ENCODE results near the gene SLC43A2. TPM values are rescaled to one million over a fixed set of nuclear protein-coding genes. Genes with fewer than 3 reads are reported as not detected.

The SLC43A2 gene
- total RNA-seq, 1 experiment from 2014 or later, result 11.0 TPM

- H3K36me3 Mint-ChIP-seq, result peaks cover 2% of the 10 kb centered on the region
- peaks cover 25% of the 10 kb centered on the region for H3K4me1 Mint-ChIP-seq
- H3K4me3 Mint-ChIP-seq, result no peak overlapping the region
- no peak for TF ChIP-seq MXD4 (CRISPR knock-in tag; IDR thresholded peaks at IDR 0.05; ENCODE audit: borderline replicate concordance)
- no peak for TF ChIP-seq PRRX2 (CRISPR knock-in tag; IDR thresholded peaks at IDR 0.05)
- no peak for TF ChIP-seq RORB (CRISPR knock-in tag; IDR thresholded peaks at IDR 0.05)
- TF ChIP-seq NR3C1 (CRISPR knock-in tag; conservative IDR thresholded peaks at IDR 0.05; ENCODE audit: low read depth), result no peak
- TF ChIP-seq FOXK1 (CRISPR knock-in tag; IDR thresholded peaks at IDR 0.05), result no peak
- TF ChIP-seq ZNF138 (CRISPR knock-in tag; conservative IDR thresholded peaks at IDR 0.05), result no peak
- TF ChIP-seq AFF4 (CRISPR knock-in tag; IDR thresholded peaks at IDR 0.05; ENCODE audit: borderline replicate concordance), result no peak
- TF ChIP-seq ZNF423 (CRISPR knock-in tag; IDR thresholded peaks at IDR 0.05), result no peak
- TF ChIP-seq ATF1 (CRISPR knock-in tag; IDR thresholded peaks at IDR 0.05), result no peak
- TF ChIP-seq JAZF1 (CRISPR knock-in tag; IDR thresholded peaks at IDR 0.05), result no peak
- no peak for TF ChIP-seq ATF6 (CRISPR knock-in tag; IDR thresholded peaks at IDR 0.05)
- TF ChIP-seq ZNF671 (CRISPR knock-in tag; IDR thresholded peaks at IDR 0.05), result no peak
- TF ChIP-seq SOX15 (CRISPR knock-in tag; IDR thresholded peaks at IDR 0.05), result no peak
- H3K9me3 Mint-ChIP-seq, result no peaks in the 10 kb centered on the region
- DNase-seq (ENCODE audit: low spot score) (no peak), ATAC-seq (no peak)
- ChIA-PET CTCF (interaction anchor here (1.1 to 5.4 kb wide), 4 partner anchors 9 to 65 kb away, joined by 8 to 59 read pairs (median 11); partner anchors contain the start of genes RILP and SLC43A2), POLR2A (no interaction called here)
- peaks cover 6% of the 10 kb centered on the region for H3K27me3 Mint-ChIP-seq (ENCODE audit: low read depth)
- H3K27ac Mint-ChIP-seq, result no peak overlapping the region
These were observed 11.0 kb upstream of the SLC43A2 start for GRCh38 chr17:1639549-1640180.

- Mint-ChIP-seq H3K27ac (no peak overlapping the region), H3K36me3 (peaks cover 2% of the 10 kb centered on the region), H3K9me3 (no peaks in the 10 kb centered on the region), H3K4me1 (peaks cover 17% of the 10 kb centered on the region), H3K4me3 (no peak overlapping the region), H3K27me3 (ENCODE audit: low read depth) (no peaks in the 10 kb centered on the region)
- ChIA-PET CTCF (interaction anchor here (0.6 to 5.4 kb wide), 5 partner anchors 9 to 106 kb away, joined by 3 to 59 read pairs (median 9); partner anchors contain the start of genes RILP and SLC43A2), POLR2A (no interaction called here)
- no peak for DNase-seq (ENCODE audit: low spot score)
- no peak for ATAC-seq
- no peak for TF ChIP-seq ZSCAN18 (CRISPR knock-in tag; IDR thresholded peaks at IDR 0.05)
These were observed 10.1 kb upstream of the SLC43A2 start for GRCh38 chr17:1638624-1639300.

- Mint-ChIP-seq H3K27ac (no peak overlapping the region; the same call in 1 of the 2 replicates), H3K36me3 (peaks cover 2% of the 10 kb centered on the region), H3K4me3 (no peak overlapping the region), H3K27me3 (ENCODE audit: low read depth) (no peaks in the 10 kb centered on the region), H3K4me1 (peaks cover 17% of the 10 kb centered on the region), H3K9me3 (no peaks in the 10 kb centered on the region)
- TF ChIP-seq ZNF138 (CRISPR knock-in tag; conservative IDR thresholded peaks at IDR 0.05) (no peak), IRF1 (CRISPR knock-in tag; IDR thresholded peaks at IDR 0.05) (no peak), JUN (CRISPR knock-in tag; IDR thresholded peaks at IDR 0.05) (no peak), MAX (CRISPR knock-in tag; IDR thresholded peaks at IDR 0.05) (no peak)
- ChIA-PET CTCF (interaction anchor here (1.0 to 5.4 kb wide), 4 partner anchors 9 to 105 kb away, joined by 3 to 59 read pairs (median 11); partner anchors contain the start of genes RILP and SLC43A2), POLR2A (no interaction called here)
- DNase-seq (ENCODE audit: low spot score), result no peak
- ATAC-seq, result no peak
These were observed 9.5 kb upstream of the SLC43A2 start for GRCh38 chr17:1638171-1638590.
